K562 (cell line): ENCODE measurements around the gene KCNQ5. TPM values are rescaled to one million over a fixed set of nuclear protein-coding genes. Genes with fewer than 3 reads are reported as not detected.

Source experiments
- ATAC-seq: fragments of 200-7000 bp; cut with Tn5 transposase; 3 replicates; pipeline ENCODE4 v1.9.1; 2020; ENCODE audit warnings: moderate library complexity
- BruUV-seq: library from RNA; stranded (reverse); fragments of 400-500 nt; replicated peaks from 2 replicates; lab custom pipeline; 2021; lab: Mats Ljungman, UMichigan
- CTCF ChIA-PET: fragments of 300-600 bp; formaldehyde crosslinking; extraction: SDS; loops from one replicate; lab custom pipeline; 2021; ENCODE audit warnings: low intra/inter-chr PET ratio; lab: Yijun Ruan, JAX
- POLR2A ChIA-PET: fragments of 300-600, 350-650 bp; sonication (Branson Sonifier 250); formaldehyde crosslinking; extraction: SDS; loops from one replicate; lab custom pipeline; 2021; ENCODE audit warnings: antibody characterized with exemption, inconsistent platforms; lab: Yijun Ruan, JAX
- DNase-seq, 4 experiments: peaks; one replicate each; pipeline versions ENCODE4 v3.0.0 to v3.0.0-alpha.2; 2011 to 2018; ENCODE audit warnings: low spot score in 3 of 4, mixed read lengths in 3 of 4; ENCODE audit errors: extremely low read depth in 1 of 4
- FAIRE-seq: peaks from 2 replicates; lab custom pipeline; 2011; peaks lifted over from hg19 to GRCh38; lab: Jason Lieb, UNC
- H2AFZ ChIP-seq: 2 replicates; pipeline ENCODE4 v1.6.0; 2011; ENCODE audit warnings: low read depth, low read length, control low read depth, inconsistent platforms
- H3K27ac ChIP-seq: fragments of 200-600 bp; 3 replicates; pipeline ENCODE4 v1.8.0; 2011; ENCODE audit warnings: low read depth, mild to moderate bottlenecking, control low read depth, inconsistent platforms, low read length, moderate library complexity, mixed read lengths; ENCODE audit errors: extremely low read depth
- H3K27me3 ChIP-seq, 2 experiments: fragments of 300-600 bp in 1 of 2; 2 replicates in 1 of 2; 3 replicates in 1 of 2; pipeline versions ENCODE4 v1.6.0 to v1.8.0; 2011; ENCODE audit warnings: inconsistent platforms in 2 of 2, low read length in 2 of 2, mild to moderate bottlenecking in 1 of 2, mixed read lengths in 1 of 2, moderate library complexity in 1 of 2; ENCODE audit not compliant: control insufficient read depth in 2 of 2, insufficient read depth in 2 of 2
- H3K36me3 ChIP-seq: fragments of 300-600 bp; 3 replicates; pipeline ENCODE4 v1.8.0; 2011; ENCODE audit warnings: mild to moderate bottlenecking, low read length, inconsistent platforms; ENCODE audit not compliant: control insufficient read depth, insufficient read depth
- H3K4me1 ChIP-seq, 2 experiments: fragments of 200-600 bp in 1 of 2; replicated peaks in 1 of 2; 2 replicates in 1 of 2; 3 replicates in 1 of 2; pipeline versions ENCODE4 v1.5.1 to v1.8.0; 2011; ENCODE audit warnings: inconsistent platforms in 2 of 2, low read length in 2 of 2, mild to moderate bottlenecking in 1 of 2, mixed read lengths in 1 of 2, moderate library complexity in 1 of 2; ENCODE audit not compliant: control insufficient read depth in 2 of 2, insufficient read depth in 2 of 2
- H3K4me2 ChIP-seq: 2 replicates; pipeline ENCODE4 v1.6.1; 2011; ENCODE audit warnings: low read length, control low read depth, inconsistent platforms, mixed read lengths; ENCODE audit not compliant: insufficient read depth
- H3K4me3 ChIP-seq: fragments of 200-600 bp; sonication (generic), shearing (Covaris generic); 2 replicates; pipeline ENCODE4 v1.5.1; 2016; ENCODE audit warnings: control low read depth, inconsistent platforms
- H3K79me2 ChIP-seq: fragments of 200-600 bp; 3 replicates; pipeline ENCODE4 v1.8.0; 2011; ENCODE audit warnings: low read length, inconsistent platforms; ENCODE audit not compliant: control insufficient read depth, insufficient read depth
- H3K9ac ChIP-seq, 2 experiments: 2 replicates each; pipeline versions ENCODE4 v1.6.0 to v1.6.1; 2011; ENCODE audit warnings: low read depth in 2 of 2, low read length in 2 of 2, control low read depth in 1 of 2, inconsistent platforms in 1 of 2, mild to moderate bottlenecking in 1 of 2, mixed read lengths in 1 of 2; ENCODE audit not compliant: insufficient read depth in 1 of 2
- H3K9me1 ChIP-seq: one replicate; pipeline ENCODE4 v1.6.0; 2011; ENCODE audit warnings: inconsistent platforms, mild to moderate bottlenecking, low read length, moderate library complexity; ENCODE audit not compliant: control insufficient read depth, insufficient read depth
- H3K9me3 ChIP-seq: replicated peaks from 2 replicates; pipeline ENCODE4 v1.5.1; 2011; ENCODE audit warnings: low read depth, low read length, inconsistent platforms; ENCODE audit not compliant: control insufficient read depth, insufficient read depth
- H4K20me1 ChIP-seq: replicated peaks from 2 replicates; pipeline ENCODE4 v1.6.1; 2011; ENCODE audit warnings: low read length, inconsistent platforms, mixed read lengths; ENCODE audit not compliant: control insufficient read depth, insufficient read depth
- ELK3 ChIP-seq: fragments of 450-650 bp; formaldehyde crosslinking; IDR thresholded peaks from 2 replicates; pipeline ENCODE4 v1.4.0; 2020; ENCODE audit warnings: mild to moderate bottlenecking
- FOSL1 ChIP-seq: fragments of 200-800 bp; sonication (Bioruptor generic); conservative IDR thresholded peaks from 2 replicates; pipeline ENCODE4 v1.6.1; 2016; ENCODE audit warnings: missing genetic modification characterization, missing compliant biosample characterization
- GTF2A2 ChIP-seq: IDR thresholded peaks from 2 replicates; pipeline ENCODE4 v1.6.1; 2016; ENCODE audit warnings: mild to moderate bottlenecking, missing genetic modification characterization, missing compliant biosample characterization
- KLF10 ChIP-seq: fragments of 250-450 bp; sonication (Bioruptor Pico); IDR thresholded peaks from 2 replicates; pipeline ENCODE4 v1.6.1; 2021; ENCODE audit warnings: matching md5 sums
- MAX ChIP-seq: sonication (generic); formaldehyde crosslinking; IDR thresholded peaks from 2 replicates; pipeline ENCODE4 v1.9.0; 2022; ENCODE audit warnings: mild to moderate bottlenecking, missing genetic modification reagents
- MECOM ChIP-seq: fragments of 250-450 bp; sonication (Bioruptor Pico); IDR thresholded peaks from 2 replicates; pipeline ENCODE4 v1.8.0; 2022; ENCODE audit warnings: inconsistent platforms
- MLLT1 ChIP-seq, 2 experiments: fragments of 450-650 bp; IDR thresholded peaks; 2 replicates each; pipeline ENCODE4 v1.6.1; 2016
- SMARCA5 ChIP-seq: fragments of 450-650 bp; IDR thresholded peaks from 2 replicates; pipeline ENCODE4 v1.6.1; 2016
- TCF7 ChIP-seq: sonication (generic); IDR thresholded peaks from 2 replicates; pipeline ENCODE4 v1.6.1; 2016; ENCODE audit warnings: antibody characterized with exemption, borderline replicate concordance
- TFAP4 ChIP-seq: sonication (generic); formaldehyde crosslinking; IDR thresholded peaks from 2 replicates; pipeline ENCODE4 v1.8.0; 2022; ENCODE audit warnings: missing genetic modification reagents, mild to moderate bottlenecking, moderate library complexity, borderline replicate concordance
- ZBTB49 ChIP-seq: sonication (generic); formaldehyde crosslinking; IDR thresholded peaks from 2 replicates; pipeline ENCODE4 v1.8.0; 2022; ENCODE audit warnings: missing genetic modification reagents, mild to moderate bottlenecking, borderline replicate concordance
- ZBTB9 ChIP-seq: fragments of 450-650 bp; formaldehyde crosslinking; IDR thresholded peaks from 2 replicates; pipeline ENCODE4 v1.4.0; 2020; ENCODE audit warnings: mild to moderate bottlenecking, moderate library complexity
- ZNF282 ChIP-seq: sonication (generic); formaldehyde crosslinking; IDR thresholded peaks from 2 replicates; pipeline ENCODE4 v1.8.1; 2023; ENCODE audit warnings: missing genetic modification reagents
- ZNF717 ChIP-seq: fragments of 250-450 bp; sonication (Bioruptor Pico); IDR thresholded peaks from 2 replicates; pipeline ENCODE4 v1.5.0; 2021
- ZNF766 ChIP-seq: fragments of 200-800 bp; sonication (Bioruptor generic); conservative IDR thresholded peaks from 2 replicates; pipeline ENCODE4 v1.6.1; 2016; ENCODE audit warnings: missing genetic modification characterization, missing compliant biosample characterization
- WGBS: fragments of 100-300 bp; shearing (Covaris generic); methylation state at CpG from one replicate; pipeline ENCODE4 v1.1.6; 2016; ENCODE audit warnings: low coverage, mixed read lengths; ENCODE audit not compliant: insufficient coverage; ENCODE audit errors: missing lambda C conversion rate; 5-methylcytosine and 5-hydroxymethylcytosine counted together
- in situ Hi-C: fragments of 300-500 bp; cut with MboI; formaldehyde crosslinking; loops from 4 replicates; pipeline ENCODE4 v1.15.0; 2018; ENCODE audit warnings: inconsistent platforms, mixed read lengths
- intact Hi-C: fragments of 100-400 bp; cut with micrococcal nuclease; formaldehyde crosslinking; loops from 2 replicates; pipeline ENCODE4 v1.14.2; 2022
- polyA plus RNA-seq, 8 experiments: library from polyadenylated mRNA; depleted of rRNA in 4 of 8; stranded (reverse) in 5 of 8; unstranded in 3 of 8; fragments of >200 nt; fragmentation: Nextera tagmentation in 2 of 8; fragmentation: Illumina TruSeq in 1 of 8; extraction: Ambion mirVana in 2 of 8; extraction: Trizol in 1 of 8; gene quantifications; 2 replicates each; pipeline versions ENCODE4 v1.2.1 to v1.2.3, GENCODE V29; 2011 to 2014; ENCODE audit warnings: inconsistent platforms in 1 of 8, missing spikeins in 1 of 8
- total RNA-seq, 7 experiments: library from RNA; depleted of rRNA in 6 of 7; stranded (reverse); fragments of >200 nt in 6 of 7; fragmentation: Illumina TruSeq in 2 of 7; extraction: Trizol in 2 of 7; gene quantifications; 2 replicates each; pipeline versions ENCODE4 v1.2.1 to v1.2.3, GENCODE V29; 2011 to 2021; ENCODE audit warnings: low replicate concordance in 1 of 7

Gene KCNQ5
- total and polyA plus RNA-seq, 9 of the 15 experiments (the other 6 are each of a cell fraction or from before 2014, with no cell fraction given): 0.31 to 5.9 (median 2.6) TPM

- WGBS: 0% methylated on average over 1 of the region's 1 CpG
- Histone ChIP-seq H2AFZ (no peak overlapping the region), H3K4me1 (no peaks in the 10 kb centered on the region; a peak in 1 of 5 replicates), H3K79me2 (no peaks in the 10 kb centered on the region), H3K9ac (no peak overlapping the region), H3K36me3 (no peaks in the 10 kb centered on the region), H3K4me3 (no peak overlapping the region), H3K27me3 (no peaks in the 10 kb centered on the region), H3K9me3 (no peaks in the 10 kb centered on the region), H3K9me1 (no peaks in the 10 kb centered on the region), H4K20me1 (no peaks in the 10 kb centered on the region), H3K4me2 (no peak overlapping the region), H3K27ac (no peak overlapping the region)
- no peak for TF ChIP-seq TFAP4 (CRISPR knock-in tag)
- no peak for TF ChIP-seq KLF10
- no peak for TF ChIP-seq ZBTB9 (CRISPR knock-in tag)
- no peak for TF ChIP-seq ZNF282 (CRISPR knock-in tag)
- no peak for TF ChIP-seq MLLT1 (IDR thresholded peaks at IDR 0.05)
- no peak for TF ChIP-seq MAX (CRISPR knock-in tag)
- TF ChIP-seq ZNF766 (CRISPR knock-in tag): no peak
- TF ChIP-seq SMARCA5: no peak
- TF ChIP-seq TCF7: no peak
- TF ChIP-seq ZBTB49 (CRISPR knock-in tag): no peak
- TF ChIP-seq GTF2A2 (tag): no peak
- TF ChIP-seq MECOM (CRISPR knock-in tag): no peak
- TF ChIP-seq ZNF717: no peak
- TF ChIP-seq FOSL1: no peak
- no peak for TF ChIP-seq ELK3 (CRISPR knock-in tag)
- DNase-seq (peak in 1 of 4 experiments; percentile 2), ATAC-seq (no peak), FAIRE-seq (no peak)
- intact Hi-C loops (no loop called here), in situ Hi-C loops (no loop called here)
- POLR2A ChIA-PET: no interaction called here
- no TSS peak for BruUV-seq
- CTCF ChIA-PET: no interaction called here
Measured at GRCh38 chr6:72757926-72758325, 136.1 kb downstream of the KCNQ5 start.
